OCI-M2 (cell line): ENCODE measurements around the gene FBXL20.
A peak's percentile ranks its signal among the peaks of the same experiment; 100 is the strongest.
"Not testable (repeated sequence)": the region's sequence is repeated elsewhere in the genome, so short reads cannot be mapped to it uniquely, and the experiment has no call there.

Experiments
- DNase-seq: peaks from one replicate; lab custom pipeline; 2025; ENCODE audit not compliant: unreplicated experiment; lab: John Stamatoyannopoulos, UW

The FBXL20 gene, protein sequence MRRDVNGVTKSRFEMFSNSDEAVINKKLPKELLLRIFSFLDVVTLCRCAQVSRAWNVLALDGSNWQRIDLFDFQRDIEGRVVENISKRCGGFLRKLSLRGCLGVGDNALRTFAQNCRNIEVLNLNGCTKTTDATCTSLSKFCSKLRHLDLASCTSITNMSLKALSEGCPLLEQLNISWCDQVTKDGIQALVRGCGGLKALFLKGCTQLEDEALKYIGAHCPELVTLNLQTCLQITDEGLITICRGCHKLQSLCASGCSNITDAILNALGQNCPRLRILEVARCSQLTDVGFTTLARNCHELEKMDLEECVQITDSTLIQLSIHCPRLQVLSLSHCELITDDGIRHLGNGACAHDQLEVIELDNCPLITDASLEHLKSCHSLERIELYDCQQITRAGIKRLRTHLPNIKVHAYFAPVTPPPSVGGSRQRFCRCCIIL

DNA sequence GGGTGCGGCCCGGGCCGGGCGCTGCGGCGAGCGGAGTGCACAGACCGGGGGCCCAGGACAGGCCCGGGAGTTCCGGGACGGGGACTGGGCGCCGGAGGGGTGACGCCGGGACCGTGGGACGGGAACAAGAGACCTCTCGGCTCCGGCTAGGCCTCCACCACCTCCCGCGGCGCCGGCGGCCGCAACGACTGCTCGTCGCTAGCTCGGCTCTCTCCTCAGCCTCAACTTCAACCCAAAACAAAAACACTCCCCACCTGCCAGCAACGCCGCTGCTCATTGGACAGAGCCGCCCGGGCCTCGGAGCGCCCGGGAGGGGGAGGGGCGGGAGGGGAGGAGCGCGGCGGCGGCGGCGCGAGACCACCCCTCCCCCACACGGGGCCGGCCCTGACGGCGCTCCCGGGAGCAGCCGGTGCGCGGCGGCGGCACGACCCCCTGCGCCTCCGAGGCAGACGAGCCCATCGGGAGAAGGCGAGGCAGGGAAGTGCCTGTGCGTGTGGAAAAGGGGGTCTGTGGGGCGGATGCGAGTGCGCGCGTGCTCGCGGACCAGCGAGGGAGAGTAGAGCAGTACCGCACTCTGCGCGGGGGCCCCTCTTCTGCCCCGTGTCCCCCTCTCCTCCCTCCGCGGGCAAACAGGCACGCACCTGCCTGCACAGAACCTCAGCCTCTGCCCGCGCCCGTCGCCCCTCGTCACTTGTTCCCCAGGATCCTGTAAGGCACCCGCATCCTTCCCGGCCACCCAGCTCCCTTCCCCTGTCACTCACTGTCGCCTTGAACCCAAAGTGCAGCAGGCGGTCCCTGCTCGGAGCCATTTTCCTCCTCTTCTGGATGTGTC, at the start of gene FBXL20:
Gene FBXL20 (minus strand): TSS at position 215 of the 832 bp plus-strand sequence. CDS start 224 bp downstream, outside the sequence.
- DNase-seq: no peak

GRCh38 chr17:39450847-39451581, 49.6 kb upstream of the FBXL20 start, which contains the start of gene MED1:
MED1 (minus strand) TSS chr17:39451263; CDS start chr17:39451062, 201 bp downstream.
- peak; percentile 88 for DNase-seq

GRCh38 chr17:39450051-39450450, 48.6 kb upstream of the FBXL20 start:
- no peak for DNase-seq

DNA sequence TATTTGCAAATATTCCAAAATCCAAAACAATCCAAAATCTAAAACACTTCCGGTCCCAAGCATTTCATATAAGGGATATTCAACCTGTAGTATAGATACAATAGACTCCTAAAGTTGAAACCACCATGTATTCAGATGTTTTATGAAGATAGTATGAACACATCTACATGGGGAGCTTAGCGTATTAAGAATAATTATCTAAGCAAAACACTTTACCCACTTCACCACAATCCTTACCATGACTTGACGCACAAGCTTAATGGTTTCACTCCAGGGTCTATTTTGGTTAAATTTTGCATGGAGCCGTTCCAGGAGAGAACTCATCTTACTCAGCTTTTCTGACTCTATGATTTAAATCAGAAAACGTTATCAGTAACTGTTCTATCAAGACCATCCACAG, 46.1 kb upstream of the FBXL20 start:
- DNase-seq: no peak

- no peak for DNase-seq
Measured at GRCh38 chr17:39443326-39443725, 41.9 kb upstream of the FBXL20 start.

DNA sequence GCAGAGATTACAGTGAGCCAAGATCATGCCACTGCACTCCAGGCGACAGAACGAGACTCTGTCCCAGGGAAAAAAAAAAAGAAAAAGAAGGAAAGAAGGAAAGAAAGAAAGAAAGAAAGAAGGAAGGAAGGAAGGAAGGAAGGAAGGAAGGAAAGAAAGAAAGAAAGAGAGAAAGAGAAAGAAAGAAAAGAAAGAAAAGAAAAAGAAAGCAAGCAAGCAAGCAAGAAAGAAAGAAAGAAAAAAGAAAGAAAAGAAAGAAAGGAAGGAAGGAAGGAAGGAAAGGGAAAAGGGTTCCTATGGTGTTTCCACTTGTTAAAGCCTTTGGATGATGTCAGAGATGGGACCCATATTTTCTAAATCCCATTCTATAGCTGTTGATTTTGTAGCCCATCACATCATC, 38.4 kb upstream of the FBXL20 start:
- DNase-seq: not testable (repeated sequence)

DNA sequence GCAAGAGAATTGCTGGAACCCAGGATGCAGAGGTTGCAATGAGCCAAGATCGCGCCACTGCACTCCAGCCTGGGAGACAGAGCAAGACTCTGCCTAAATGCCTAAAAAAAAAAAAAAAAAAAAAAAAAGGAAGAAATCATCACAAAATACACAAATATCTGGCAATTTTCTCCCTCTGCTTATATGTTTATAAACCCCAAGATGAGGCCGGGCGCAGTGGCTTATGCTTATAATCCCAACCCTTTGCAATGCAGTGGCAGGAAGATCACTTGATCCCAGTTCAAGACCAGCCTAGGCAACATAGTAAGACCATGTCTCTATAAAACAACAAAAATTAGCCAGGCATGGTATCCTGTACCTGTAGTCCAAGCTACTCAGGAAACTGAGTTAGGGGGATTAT, 28.2 kb upstream of the FBXL20 start:
- DNase-seq: no peak

GRCh38 chr17:39416141-39416540, 14.7 kb upstream of the FBXL20 start:
- no peak for DNase-seq

DNA sequence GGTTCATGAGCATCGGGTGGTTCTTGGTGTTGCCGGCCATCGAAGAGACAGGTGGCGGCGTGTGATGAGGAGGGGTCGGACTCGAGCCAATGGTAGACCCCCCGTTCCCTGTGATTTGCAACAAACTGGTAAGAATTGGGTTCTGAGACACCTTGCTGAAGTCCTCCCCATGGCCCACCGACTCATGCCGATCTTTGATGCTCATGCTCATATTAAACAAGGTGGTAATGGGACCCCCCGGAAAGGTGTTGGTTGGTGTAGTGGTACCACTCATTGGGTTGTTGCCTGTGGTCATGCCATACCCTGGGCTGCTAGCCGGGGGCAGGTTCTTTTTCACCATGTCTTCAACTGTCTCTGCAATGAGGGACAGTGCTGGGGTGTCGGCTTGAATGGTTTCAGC, 8.9 kb upstream of the FBXL20 start:
- no peak for DNase-seq

DNA sequence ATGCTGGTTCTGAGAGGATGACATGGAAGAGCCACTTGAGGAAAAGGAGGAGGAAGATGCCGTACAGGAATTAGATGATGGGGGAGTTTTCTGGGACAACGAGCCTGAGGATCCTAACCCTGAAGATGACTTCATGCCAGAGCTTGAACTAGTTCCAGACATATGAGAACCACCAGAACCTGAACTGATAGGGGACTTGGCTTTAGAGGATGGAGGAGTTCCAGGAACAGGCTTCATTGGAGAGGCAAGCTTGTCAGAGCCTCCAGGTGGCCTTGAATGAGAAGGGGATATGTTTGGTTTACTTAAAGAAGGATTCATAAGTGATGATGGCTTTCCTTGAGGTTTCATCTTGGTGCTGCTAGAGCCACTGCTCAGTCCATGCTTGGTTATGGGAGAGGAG, 6.9 kb upstream of the FBXL20 start:
- DNase-seq: no peak

GRCh38 chr17:39406951-39407350, 5.5 kb upstream of the FBXL20 start:
- DNase-seq: no peak

DNA sequence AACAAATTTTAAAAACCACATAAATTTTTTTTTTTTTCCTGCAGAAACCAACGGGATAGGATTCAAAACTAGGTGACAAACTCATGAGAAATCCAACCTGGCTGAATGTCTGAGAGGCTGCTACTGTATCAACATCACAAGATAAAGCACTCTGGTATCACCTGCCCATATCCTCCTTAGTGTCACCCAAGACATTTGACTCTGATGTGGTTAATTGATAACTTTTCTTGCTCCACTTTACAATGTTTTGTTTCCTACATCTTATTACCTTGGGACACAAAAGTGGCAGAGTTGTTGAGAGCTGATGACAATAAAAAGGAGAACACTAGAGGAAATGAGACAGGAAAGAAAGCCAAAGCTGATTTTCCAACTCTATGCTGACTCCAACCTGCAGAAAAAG, 4.0 kb upstream of the FBXL20 start:
- no peak for DNase-seq

DNA sequence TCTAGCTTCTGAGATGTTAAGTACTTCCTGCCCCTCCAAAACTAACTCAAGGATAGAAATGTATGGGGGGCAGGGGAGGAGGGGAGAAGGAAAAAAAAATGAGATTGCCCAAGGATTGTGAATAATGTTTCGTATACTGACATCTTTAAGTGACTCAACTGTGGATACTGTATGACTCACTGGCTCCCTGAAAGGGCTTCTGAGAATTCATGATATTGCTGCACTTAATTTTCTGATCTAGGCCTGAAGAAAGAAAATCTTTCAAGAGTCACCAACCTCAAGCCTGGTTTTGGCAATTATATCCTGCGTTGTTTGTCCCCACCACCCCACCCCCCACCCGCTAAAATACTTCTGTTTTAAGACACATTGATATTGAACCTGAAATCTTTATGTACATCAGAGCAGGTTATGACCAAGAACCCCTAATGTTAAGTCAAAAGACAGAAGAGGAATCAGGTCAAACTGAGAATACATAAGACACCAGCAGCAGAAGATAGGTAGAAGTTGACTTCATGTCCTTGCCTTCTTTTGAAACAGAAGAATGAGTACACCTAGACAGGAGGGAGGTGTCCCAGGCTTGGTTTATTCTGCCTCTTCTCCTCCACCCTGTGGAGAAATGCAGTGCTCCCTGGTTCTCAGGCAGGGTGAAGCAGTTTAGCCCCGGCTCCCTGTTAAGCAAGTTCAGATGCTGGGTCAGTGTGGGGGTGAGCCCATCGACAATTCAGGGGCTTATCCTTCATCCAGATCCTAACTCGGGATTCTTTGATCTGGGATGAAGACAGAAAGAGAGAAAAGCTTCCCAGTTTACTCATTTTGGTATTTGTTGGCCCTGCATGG, 3.3 kb upstream of the FBXL20 start:
- DNase-seq: no peak

DNA sequence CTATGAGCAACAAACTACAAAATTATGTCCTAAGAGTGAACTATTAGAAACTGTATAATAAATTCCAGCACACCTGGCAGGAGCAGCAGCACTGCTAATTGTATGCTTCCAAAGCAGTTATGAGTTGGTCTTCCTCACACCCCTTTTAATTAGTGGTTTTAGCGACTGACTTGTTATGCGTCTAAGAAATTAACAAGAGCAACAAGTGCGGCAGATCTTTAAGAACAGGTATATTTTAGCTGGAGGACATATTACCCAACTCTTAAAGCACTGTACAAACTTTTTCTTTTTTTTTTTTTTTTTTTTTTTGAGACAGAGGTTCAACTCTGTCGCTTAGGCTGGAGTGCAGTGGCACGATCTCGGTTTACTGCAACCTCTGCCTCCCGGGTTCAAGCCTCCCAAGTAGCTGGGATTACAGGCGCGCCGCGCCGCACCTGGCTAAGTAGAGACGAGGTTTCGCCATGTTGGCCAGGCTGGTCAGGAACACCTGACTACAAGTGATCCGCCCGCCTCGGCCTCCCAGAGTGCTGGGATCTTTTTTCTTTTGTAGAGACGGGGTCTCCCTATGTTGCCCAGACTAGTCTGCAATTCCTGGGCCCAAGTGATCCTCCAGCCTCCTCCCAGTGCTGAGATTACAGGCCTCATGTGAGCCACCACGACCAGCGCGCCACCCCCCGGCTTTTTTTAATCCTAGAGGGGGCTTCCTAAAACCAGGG, 1.6 kb upstream of the FBXL20 start:
- no peak for DNase-seq

- no peak for DNase-seq
Measured at GRCh38 chr17:39402244-39402889, 941 bp upstream of the FBXL20 start.

- no peak for DNase-seq
Measured at GRCh38 chr17:39400547-39401411, 647 bp downstream of the FBXL20 start.

GRCh38 chr17:39399791-39400190, 1.6 kb downstream of the FBXL20 start:
- DNase-seq: no peak

GRCh38 chr17:39393736-39394135, 7.7 kb downstream of the FBXL20 start:
- DNase-seq: no peak
